ENCODE measurements around the gene TCOF1. TPM values are rescaled to one million over a fixed set of nuclear protein-coding genes. Genes with fewer than 3 reads are reported as not detected.

Gene TCOF1
- total and polyA plus RNA-seq, 9 donors: 16.7 to 38.3 (median 27.8) TPM

DNA sequence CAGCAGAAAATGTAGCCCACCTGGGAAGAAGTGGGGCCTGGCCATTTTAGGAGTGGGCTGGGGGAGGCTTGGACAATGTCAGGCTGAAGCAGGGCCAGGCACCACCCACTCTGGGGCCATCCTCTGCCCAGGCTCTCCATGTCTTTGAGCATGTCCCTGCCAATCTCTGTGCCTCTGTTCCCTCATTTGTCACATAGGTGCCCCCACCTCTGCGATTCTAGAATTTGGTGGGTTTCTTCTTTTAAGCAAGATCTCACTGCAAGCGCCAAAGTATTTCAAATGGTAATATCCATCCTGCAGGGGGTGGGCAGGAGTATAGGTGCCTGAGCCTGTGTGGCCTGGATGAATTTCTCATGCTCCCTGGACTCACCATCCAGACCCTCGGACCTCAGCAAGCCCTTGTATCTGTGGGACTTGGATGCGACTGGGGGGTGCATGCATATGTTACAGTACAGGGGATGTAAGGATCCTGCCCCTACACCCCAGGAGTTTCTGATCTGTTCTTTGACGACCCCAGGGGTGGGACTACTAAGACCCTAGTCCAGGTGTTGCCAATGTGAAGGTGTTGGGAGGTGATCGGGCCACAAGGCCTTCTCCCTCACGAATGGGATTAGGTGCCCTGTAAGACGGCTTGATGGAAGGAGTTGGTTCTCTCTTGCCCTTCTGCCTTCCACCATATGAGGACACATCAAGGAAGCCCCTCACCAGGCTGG, 50.9 kb downstream of the TCOF1 start:
- no peaks in the 10 kb centered on the region for H3K27me3 ChIP-seq
- H3K9me3 ChIP-seq: no peaks in the 10 kb centered on the region
- peaks cover 8% of the 10 kb centered on the region for H3K4me1 ChIP-seq (ENCODE audit: insufficient read depth)
- H3K4me3 ChIP-seq: no peak overlapping the region
- no peak for DNase-seq
- no peaks in the 10 kb centered on the region for H3K36me3 ChIP-seq
- TF ChIP-seq POLR2A (IDR thresholded peaks at IDR 0.05) (no peak), EP300 (IDR thresholded peaks at IDR 0.05) (no peak)
- TF ChIP-seq, protein P1, sequence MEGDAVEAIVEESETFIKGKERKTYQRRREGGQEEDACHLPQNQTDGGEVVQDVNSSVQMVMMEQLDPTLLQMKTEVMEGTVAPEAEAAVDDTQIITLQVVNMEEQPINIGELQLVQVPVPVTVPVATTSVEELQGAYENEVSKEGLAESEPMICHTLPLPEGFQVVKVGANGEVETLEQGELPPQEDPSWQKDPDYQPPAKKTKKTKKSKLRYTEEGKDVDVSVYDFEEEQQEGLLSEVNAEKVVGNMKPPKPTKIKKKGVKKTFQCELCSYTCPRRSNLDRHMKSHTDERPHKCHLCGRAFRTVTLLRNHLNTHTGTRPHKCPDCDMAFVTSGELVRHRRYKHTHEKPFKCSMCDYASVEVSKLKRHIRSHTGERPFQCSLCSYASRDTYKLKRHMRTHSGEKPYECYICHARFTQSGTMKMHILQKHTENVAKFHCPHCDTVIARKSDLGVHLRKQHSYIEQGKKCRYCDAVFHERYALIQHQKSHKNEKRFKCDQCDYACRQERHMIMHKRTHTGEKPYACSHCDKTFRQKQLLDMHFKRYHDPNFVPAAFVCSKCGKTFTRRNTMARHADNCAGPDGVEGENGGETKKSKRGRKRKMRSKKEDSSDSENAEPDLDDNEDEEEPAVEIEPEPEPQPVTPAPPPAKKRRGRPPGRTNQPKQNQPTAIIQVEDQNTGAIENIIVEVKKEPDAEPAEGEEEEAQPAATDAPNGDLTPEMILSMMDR (IDR thresholded peaks at IDR 0.05): no peak
- intact Hi-C loops (cut with DNase I): no loop called here
- H3K27ac ChIP-seq: no peak overlapping the region
- 90 to 93% (median 90%) methylated on average over 8 of the region's 8 CpGs for WGBS, 3 donors

DNA sequence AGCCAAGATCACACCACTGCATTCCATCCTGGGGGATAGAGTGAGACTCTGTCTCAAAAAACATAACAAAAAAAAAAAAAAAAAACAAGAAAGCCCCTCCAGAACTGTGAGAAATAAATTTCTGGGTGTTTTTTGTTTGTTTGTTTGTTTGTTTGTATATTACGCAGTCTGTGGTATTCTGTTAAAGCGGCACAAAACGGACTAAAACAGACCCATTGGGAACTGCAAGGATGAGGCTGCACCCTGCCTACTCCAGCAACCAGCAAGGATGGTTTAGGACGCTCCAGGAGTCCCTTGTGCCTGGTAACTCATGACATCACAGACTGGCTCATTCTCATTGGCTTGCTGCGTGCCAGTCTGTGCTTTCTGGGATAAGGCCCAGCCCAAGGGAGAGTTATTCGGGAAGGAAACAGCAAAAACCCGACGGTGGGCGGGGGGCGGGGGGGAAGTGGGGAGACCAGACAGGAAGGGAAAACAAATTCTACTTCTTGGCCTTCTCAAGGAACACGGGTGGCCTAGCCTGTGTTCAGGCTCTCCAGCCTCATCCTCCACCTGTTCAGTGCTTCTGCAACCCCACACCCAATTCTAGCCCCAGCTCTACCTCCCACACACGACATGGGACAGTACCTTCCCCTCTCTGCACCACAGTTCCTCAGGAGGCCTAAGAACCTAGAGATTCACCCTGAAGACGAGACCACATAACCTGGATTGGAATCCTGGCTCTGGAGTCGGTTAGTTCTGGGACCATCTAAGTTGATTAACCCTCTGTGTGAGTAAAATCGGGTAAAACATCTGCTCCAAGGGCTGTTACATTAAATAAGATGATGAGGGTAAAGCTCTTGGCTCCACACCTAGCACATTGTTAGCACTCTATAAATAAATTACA, 52.4 kb downstream of the TCOF1 start:
- no peaks in the 10 kb centered on the region for H3K27me3 ChIP-seq
- no peaks in the 10 kb centered on the region for H3K9me3 ChIP-seq
- H3K36me3 ChIP-seq: no peaks in the 10 kb centered on the region
- 8 to 12% (median 11%) methylated on average over 15 of the region's 15 CpGs for WGBS, 3 donors
- H3K4me1 ChIP-seq (ENCODE audit: insufficient read depth): peaks cover 4% of the 10 kb centered on the region
- peak; percentile 72 to 82 (median 73) for DNase-seq
- peak overlapping the region; percentile 59 for H3K27ac ChIP-seq
- intact Hi-C loops (cut with DNase I): no loop called here
- no peak overlapping the region for H3K4me3 ChIP-seq
- no peak for TF ChIP-seq EP300 (IDR thresholded peaks at IDR 0.05)
- TF ChIP-seq POLR2A (IDR thresholded peaks at IDR 0.05): no peak
- TF ChIP-seq, protein P1 (IDR thresholded peaks at IDR 0.05): no peak

DNA sequence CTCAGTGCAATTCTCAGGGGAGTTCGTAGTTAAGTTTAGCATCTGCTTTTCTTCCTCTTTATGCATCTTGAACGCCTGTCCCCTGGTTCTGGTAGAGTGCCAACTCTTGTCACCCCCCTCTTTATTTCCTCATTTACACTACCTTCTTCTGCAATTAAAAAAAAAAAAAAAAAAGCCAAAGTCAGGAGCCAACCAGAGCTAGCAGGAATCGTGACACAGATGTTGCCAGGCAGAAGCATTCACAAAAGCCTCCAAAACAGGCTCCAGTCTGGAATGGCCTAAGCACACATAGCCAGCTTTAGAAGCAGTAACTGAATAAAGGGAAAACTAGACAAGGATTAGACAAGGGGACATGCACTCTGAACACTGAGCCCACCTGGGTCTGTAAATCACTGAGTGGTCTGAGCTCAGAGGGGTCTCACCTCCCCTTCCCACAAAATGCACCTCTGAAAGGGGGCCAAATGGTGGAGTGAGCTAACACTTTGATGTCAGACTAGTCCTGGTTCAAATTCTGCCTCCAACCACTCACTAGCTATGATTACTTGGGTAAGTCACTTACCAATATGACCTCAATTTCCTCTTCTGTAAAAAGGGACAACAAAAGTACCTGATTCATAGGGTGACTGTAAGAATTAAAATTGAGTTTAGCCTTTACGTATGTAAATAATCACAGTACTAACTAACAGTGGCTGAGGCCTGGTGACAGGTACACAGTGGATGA, 53.2 kb downstream of the TCOF1 start:
- Histone ChIP-seq H3K36me3 (no peaks in the 10 kb centered on the region), H3K4me1 (ENCODE audit: insufficient read depth) (peaks cover 4% of the 10 kb centered on the region), H3K9me3 (no peaks in the 10 kb centered on the region), H3K4me3 (no peak overlapping the region), H3K27me3 (no peaks in the 10 kb centered on the region), H3K27ac (peak overlapping the region; percentile 52 to 84)
- 29 to 32% (median 31%) methylated on average over 4 of the region's 4 CpGs for WGBS, 3 donors
- intact Hi-C loops (cut with DNase I): no loop called here
- TF ChIP-seq, protein P1 (IDR thresholded peaks at IDR 0.05): no peak
- peak; percentile 59 to 83 (median 69) for DNase-seq

- Histone ChIP-seq H3K36me3 (no peaks in the 10 kb centered on the region), H3K9me3 (no peaks in the 10 kb centered on the region), H3K4me3 (no peak overlapping the region), H3K27ac (peak overlapping the region in 1 of 2 donors; percentile 84), H3K27me3 (no peaks in the 10 kb centered on the region), H3K4me1 (ENCODE audit: insufficient read depth) (peaks cover 4% of the 10 kb centered on the region)
- TF ChIP-seq, protein P1 (IDR thresholded peaks at IDR 0.05): no peak
- TF ChIP-seq EP300 (IDR thresholded peaks at IDR 0.05): no peak
- no peak for TF ChIP-seq POLR2A (IDR thresholded peaks at IDR 0.05)
- WGBS, 3 donors: 82 to 93% (median 90%) methylated on average over 5 of the region's 5 CpGs
- intact Hi-C loops (cut with DNase I): no loop called here
- DNase-seq: peak in 1 of 5 donors; percentile 42
These were observed 53.9 kb downstream of the TCOF1 start for GRCh38 chr5:150411245-150411979.
